Common myeloid progenitor, CD34-positive (primary cell): ENCODE measurements around the gene DEDD.

ENCODE experiments used
- CTCF ChIA-PET: fragments of 350-600 bp; sonication (Branson Sonifier 250); formaldehyde crosslinking; loops from one replicate; lab custom pipeline; 2021; ENCODE audit warnings: antibody characterized with exemption; lab: Charles Lee
- POLR2A ChIA-PET: fragments of 350-600 bp; sonication (Branson Sonifier 250); formaldehyde crosslinking; loops from one replicate; lab custom pipeline; 2021; ENCODE audit warnings: antibody characterized with exemption; lab: Charles Lee
- DNase-seq, 3 donors: peaks; one replicate each; pipeline versions ENCODE4 v3.0.0 to v3.0.0-alpha.2; 2013
- H3K27ac ChIP-seq, 2 experiments: 1 replicate in 1 of 2; 2 replicates in 1 of 2; pipeline ENCODE4 v1.7.0; 2013; ENCODE audit warnings: inconsistent platforms in 2 of 2, low read length in 2 of 2, mild to moderate bottlenecking in 2 of 2, low read depth in 1 of 2, moderate library complexity in 1 of 2; ENCODE audit not compliant: severe bottlenecking in 2 of 2, insufficient read depth in 1 of 2, poor library complexity in 1 of 2
- H3K27me3 ChIP-seq, 5 experiments: replicated peaks in 2 of 5; 1 replicate in 3 of 5; 2 replicates in 2 of 5; pipeline versions ENCODE4 v1.6.1 to v1.7.0; 2013; ENCODE audit warnings: low read length in 4 of 5, mild to moderate bottlenecking in 2 of 5, moderate library complexity in 2 of 5, inconsistent platforms in 1 of 5; ENCODE audit not compliant: insufficient read depth in 5 of 5, control insufficient read depth in 4 of 5
- H3K36me3 ChIP-seq, 4 experiments: 1 replicate in 2 of 4; 2 replicates in 2 of 4; pipeline versions ENCODE4 v1.6.1 to v1.7.0; 2013; ENCODE audit warnings: low read length in 3 of 4, control low read depth in 1 of 4, mild to moderate bottlenecking in 1 of 4; ENCODE audit not compliant: control insufficient read depth in 4 of 4, insufficient read depth in 4 of 4
- H3K4me1 ChIP-seq, 4 experiments: 1 replicate in 3 of 4; 2 replicates in 1 of 4; pipeline versions ENCODE4 v1.6.1 to v1.7.1; 2013; ENCODE audit warnings: low read length in 3 of 4, mild to moderate bottlenecking in 3 of 4, control low read depth in 1 of 4, inconsistent platforms in 1 of 4, moderate library complexity in 1 of 4; ENCODE audit not compliant: control insufficient read depth in 4 of 4, insufficient read depth in 4 of 4; ENCODE audit errors: control extremely low read depth in 1 of 4
- H3K4me3 ChIP-seq, 7 experiments: 1 replicate in 4 of 7; 2 replicates in 3 of 7; pipeline versions ENCODE4 v1.5.1 to v1.7.0; 2013; ENCODE audit warnings: mild to moderate bottlenecking in 7 of 7, low read length in 6 of 7, moderate library complexity in 6 of 7, inconsistent platforms in 2 of 7, low read depth in 2 of 7, control low read depth in 1 of 7; ENCODE audit not compliant: insufficient read depth in 4 of 7, control insufficient read depth in 1 of 7; ENCODE audit errors: extremely low read depth in 1 of 7
- H3K9me3 ChIP-seq, 5 experiments: 1 replicate in 4 of 5; 2 replicates in 1 of 5; pipeline versions ENCODE4 v1.6.1 to v1.7.1; 2013; ENCODE audit warnings: low read length in 4 of 5, mild to moderate bottlenecking in 2 of 5, inconsistent platforms in 1 of 5, low read depth in 1 of 5, moderate library complexity in 1 of 5; ENCODE audit not compliant: control insufficient read depth in 4 of 5, insufficient read depth in 2 of 5; ENCODE audit errors: control extremely low read depth in 1 of 5
- WGBS: methylation state at CpG from one replicate; pipeline ENCODE4 v1.1.5; 2013; ENCODE audit not compliant: insufficient coverage; 5-methylcytosine and 5-hydroxymethylcytosine counted together

Gene DEDD

GRCh38 chr1:161082483-161082882 lies 50.0 kb downstream of the DEDD start:
- DNase-seq: no peak
- H3K4me1 ChIP-seq: peaks cover 0 to 18% (median 0%) of the 10 kb centered on the region in 4 experiments
- peaks cover 0 to 5% (median 0%) of the 10 kb centered on the region in 5 experiments for H3K27me3 ChIP-seq
- no peak overlapping the region for H3K27ac ChIP-seq
- ChIA-PET CTCF (interaction anchor here (1.1 to 20.2 kb wide), 3 partner anchors 10 to 59 kb away, joined by 3 to 297 read pairs (median 89); partner anchors contain the start of genes ARHGAP30 and KLHDC9), POLR2A (no interaction called here)
- 86% methylated on average over 1 of the region's 2 CpGs for WGBS
- H3K9me3 ChIP-seq: no peaks in the 10 kb centered on the region
- H3K4me3 ChIP-seq: no peak overlapping the region
- H3K36me3 ChIP-seq: no peaks in the 10 kb centered on the region

- H3K27ac ChIP-seq: no peak overlapping the region
- peaks cover 0 to 18% (median 0%) of the 10 kb centered on the region in 4 experiments for H3K4me1 ChIP-seq
- no peak overlapping the region for H3K4me3 ChIP-seq
- WGBS: 100% methylated on average over 4 of the region's 5 CpGs
- DNase-seq: no peak
- no peaks in the 10 kb centered on the region for H3K36me3 ChIP-seq
- H3K27me3 ChIP-seq: peaks cover 0 to 5% (median 0%) of the 10 kb centered on the region in 5 experiments
- CTCF ChIA-PET: interaction anchor here (10.0 to 20.2 kb wide), 2 partner anchors 9 to 17 kb away, joined by 89 to 297 read pairs; partner anchors contain the start of genes ARHGAP30 and KLHDC9
- no peaks in the 10 kb centered on the region for H3K9me3 ChIP-seq
- POLR2A ChIA-PET: no interaction called here
Observed at GRCh38 chr1:161081519-161081918, 50.9 kb downstream of the DEDD start.

DNA sequence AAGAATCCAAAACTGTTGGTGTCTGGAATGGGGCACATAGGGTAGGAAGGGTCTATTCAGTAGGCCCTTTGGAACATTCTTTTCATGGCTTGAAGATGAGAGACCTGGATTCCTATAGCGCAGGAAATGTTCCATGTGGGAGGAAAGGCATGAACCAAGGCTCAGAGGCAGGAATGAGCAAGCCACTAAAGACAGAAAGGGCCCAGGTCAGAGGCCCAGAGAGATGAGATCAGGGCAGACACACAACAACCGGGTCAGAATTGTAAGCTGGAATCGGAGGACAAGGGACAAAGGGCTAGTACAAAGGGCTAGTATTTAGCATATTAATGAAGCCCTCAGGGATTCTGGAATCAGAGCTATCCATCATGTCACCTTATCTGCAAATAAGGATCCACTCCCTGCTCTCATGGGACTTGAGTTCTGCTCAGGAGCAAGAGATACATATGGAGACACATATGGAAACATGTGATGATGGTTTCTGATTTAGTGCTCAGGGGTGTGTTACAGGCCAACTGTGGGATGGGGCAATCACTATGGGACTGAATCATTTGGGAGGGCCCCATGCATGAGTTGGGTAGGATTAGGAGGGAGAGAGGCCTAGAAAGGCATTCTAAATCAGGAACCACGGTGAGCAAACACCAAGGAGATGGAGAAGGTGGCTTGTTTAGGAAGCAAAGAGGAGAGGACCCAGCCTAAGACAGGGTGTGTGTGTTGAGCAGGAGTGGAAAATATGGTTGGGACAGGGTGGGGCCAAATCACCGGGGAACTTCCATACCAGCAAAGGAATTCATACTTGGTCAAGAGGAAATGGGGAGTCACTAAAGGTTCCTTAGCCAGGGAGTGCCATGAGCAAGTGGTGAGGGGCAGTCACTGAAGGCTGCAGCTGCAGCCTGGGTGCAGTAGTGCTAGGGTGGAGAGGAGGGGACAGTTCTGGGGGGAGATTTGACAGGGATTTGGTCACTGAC lies 51.7 kb downstream of the DEDD start:
- no peak for DNase-seq
- ChIA-PET CTCF (interaction anchor here (10.0 to 20.2 kb wide), 2 partner anchors 8 to 17 kb away, joined by 89 to 297 read pairs; partner anchors contain the start of genes ARHGAP30 and KLHDC9), POLR2A (no interaction called here)
- Histone ChIP-seq H3K36me3 (no peaks in the 10 kb centered on the region), H3K4me3 (no peak overlapping the region), H3K27me3 (peaks cover 0 to 5% (median 0%) of the 10 kb centered on the region in 5 experiments), H3K4me1 (peaks cover 0 to 18% (median 0%) of the 10 kb centered on the region in 4 experiments), H3K27ac (no peak overlapping the region), H3K9me3 (no peaks in the 10 kb centered on the region)
- 96% methylated on average over 5 of the region's 5 CpGs for WGBS

GRCh38 chr1:161079436-161080110 lies 52.9 kb downstream of the DEDD start:
- Histone ChIP-seq H3K27me3 (peaks cover 0 to 5% (median 0%) of the 10 kb centered on the region in 5 experiments), H3K4me3 (no peak overlapping the region), H3K36me3 (no peaks in the 10 kb centered on the region), H3K27ac (no peak overlapping the region), H3K9me3 (no peaks in the 10 kb centered on the region), H3K4me1 (peaks cover 0 to 17% (median 0%) of the 10 kb centered on the region in 4 experiments)
- 83% methylated on average over 41 of the region's 41 CpGs for WGBS
- DNase-seq: no peak
- CTCF ChIA-PET: interaction anchor here (1.7 to 20.2 kb wide), 4 partner anchors 7 to 59 kb away, joined by 7 to 297 read pairs (median 48); partner anchors contain the start of genes ARHGAP30, KLHDC9 and NECTIN4
- POLR2A ChIA-PET: no interaction called here

- no peaks in the 10 kb centered on the region for H3K9me3 ChIP-seq
- CTCF ChIA-PET: interaction anchor here (9.6 to 20.2 kb wide), 3 partner anchors 5 to 35 kb away, joined by 89 to 297 read pairs (median 166); partner anchors contain the start of genes KLHDC9, TSTD1 and USF1
- peaks cover 0 to 18% (median 7%) of the 10 kb centered on the region in 4 experiments for H3K4me1 ChIP-seq
- peaks cover 0 to 5% (median 0%) of the 10 kb centered on the region in 5 experiments for H3K27me3 ChIP-seq
- H3K36me3 ChIP-seq: no peaks in the 10 kb centered on the region
- H3K27ac ChIP-seq: no peak overlapping the region
- no peak for DNase-seq
- H3K4me3 ChIP-seq: no peak overlapping the region
- POLR2A ChIA-PET: no interaction called here
- 94% methylated on average over 9 of the region's 9 CpGs for WGBS
Observed at GRCh38 chr1:161077426-161077825, 55.0 kb downstream of the DEDD start.

- Histone ChIP-seq H3K36me3 (no peaks in the 10 kb centered on the region), H3K27ac (no peak overlapping the region), H3K4me3 (no peak overlapping the region), H3K27me3 (peaks cover 0 to 5% (median 0%) of the 10 kb centered on the region in 5 experiments), H3K4me1 (peaks cover 0 to 24% (median 11%) of the 10 kb centered on the region in 4 experiments), H3K9me3 (no peaks in the 10 kb centered on the region)
- no peak for DNase-seq
- ChIA-PET CTCF (interaction anchor here (1.1 to 20.2 kb wide), 5 partner anchors 7 to 61 kb away, joined by 3 to 297 read pairs (median 107); partner anchors contain the start of genes DEDD, KLHDC9, TSTD1 and USF1), POLR2A (no interaction called here)
Observed at GRCh38 chr1:161076410-161076809, 56.1 kb downstream of the DEDD start.
